MM.1S (cell line): ENCODE data around the gene USP10.

Source experiments
- CTCF ChIP-seq: fragments of 300-600 bp; sonication (generic); IDR thresholded peaks from 2 replicates; pipeline ENCODE4 v1.5.1; 2016; ENCODE audit warnings: antibody characterized with exemption, low read length, mixed read lengths
- EZH2 ChIP-seq: fragments of 300-600 bp; sonication (generic); optimal IDR thresholded peaks from 2 replicates; pipeline ENCODE3; 2017; ENCODE audit warnings: low read depth, mild to moderate bottlenecking, antibody characterized with exemption, low read length, mixed read lengths

DNA sequence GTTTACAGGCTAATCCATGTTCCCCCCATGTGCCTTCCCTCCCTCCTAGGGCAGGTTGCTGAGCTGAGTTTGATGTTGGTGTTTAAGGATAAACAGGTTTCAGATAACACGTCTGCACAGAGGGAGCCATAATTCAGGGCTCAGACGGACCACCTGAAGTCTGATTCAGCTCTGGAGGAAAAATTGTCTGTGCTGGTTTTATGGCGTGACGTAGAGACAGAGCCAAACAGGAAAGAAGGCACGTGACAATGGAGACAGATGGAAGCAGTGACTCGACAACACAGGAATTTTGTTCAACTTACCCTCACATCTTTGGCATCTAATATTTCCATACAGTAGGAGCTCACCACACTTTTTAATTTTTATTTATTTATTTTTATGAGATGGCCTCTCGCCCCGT lies 10.7 kb upstream of the USP10 start:
- TF ChIP-seq CTCF (no peak), EZH2 (no peak)
